ENCODE measurements around the gene CSF1.
A peak's percentile ranks its signal among the peaks of the same experiment; 100 is the strongest.

CSF1 gene

GRCh38 chr1:109959974-109960744 lies 49.5 kb downstream of the CSF1 start:
- Mint-ChIP-seq H3K27me3 (no peaks in the 10 kb centered on the region), H3K9me3 (no peaks in the 10 kb centered on the region), H3K4me3 (no peak overlapping the region), H3K36me3 (no peaks in the 10 kb centered on the region), H3K4me1 (no peaks in the 10 kb centered on the region), H3K27ac (no peak overlapping the region)

- H3K4me1 Mint-ChIP-seq: no peaks in the 10 kb centered on the region
- no peaks in the 10 kb centered on the region for H3K27me3 Mint-ChIP-seq
- H3K9me3 Mint-ChIP-seq: no peaks in the 10 kb centered on the region
- H3K4me3 Mint-ChIP-seq: no peak overlapping the region
- no peak overlapping the region for H3K27ac Mint-ChIP-seq
- no peaks in the 10 kb centered on the region for H3K36me3 Mint-ChIP-seq
Observed at GRCh38 chr1:109960745-109961094, 50.1 kb downstream of the CSF1 start.

GRCh38 chr1:109963864-109964263 lies 53.2 kb downstream of the CSF1 start:
- no peak overlapping the region for H3K27ac Mint-ChIP-seq

GRCh38 chr1:109969146-109969829 lies 58.6 kb downstream of the CSF1 start:
- peaks cover 3% of the 10 kb centered on the region for H3K27me3 Mint-ChIP-seq
- H3K36me3 Mint-ChIP-seq: no peaks in the 10 kb centered on the region
- H3K4me3 Mint-ChIP-seq: no peak overlapping the region
- no peaks in the 10 kb centered on the region for H3K4me1 Mint-ChIP-seq
- H3K27ac Mint-ChIP-seq: no peak overlapping the region
- H3K9me3 Mint-ChIP-seq: no peaks in the 10 kb centered on the region

More at GRCh38 chr1:109963864-109964263, 53.2 kb downstream of the CSF1 start:
- no peak overlapping the region for H3K4me3 Mint-ChIP-seq
- no peaks in the 10 kb centered on the region for H3K27me3 Mint-ChIP-seq
- H3K9me3 Mint-ChIP-seq: no peaks in the 10 kb centered on the region
- H3K4me1 Mint-ChIP-seq: no peaks in the 10 kb centered on the region
- no peaks in the 10 kb centered on the region for H3K36me3 Mint-ChIP-seq

- Mint-ChIP-seq H3K4me3 (no peak overlapping the region), H3K27ac (peak overlapping the region; percentile 2), H3K27me3 (peaks cover 3% of the 10 kb centered on the region), H3K36me3 (no peaks in the 10 kb centered on the region), H3K9me3 (no peaks in the 10 kb centered on the region), H3K4me1 (no peaks in the 10 kb centered on the region)
Observed at GRCh38 chr1:109969907-109970306, 59.3 kb downstream of the CSF1 start.

GRCh38 chr1:109971559-109971958 lies 60.9 kb downstream of the CSF1 start:
- H3K27me3 Mint-ChIP-seq: peaks cover 3% of the 10 kb centered on the region
- H3K9me3 Mint-ChIP-seq: no peaks in the 10 kb centered on the region
- H3K4me3 Mint-ChIP-seq: no peak overlapping the region
- no peaks in the 10 kb centered on the region for H3K36me3 Mint-ChIP-seq
- no peaks in the 10 kb centered on the region for H3K4me1 Mint-ChIP-seq
- no peak overlapping the region for H3K27ac Mint-ChIP-seq

- peaks cover 3% of the 10 kb centered on the region for H3K27me3 Mint-ChIP-seq
- H3K27ac Mint-ChIP-seq: no peak overlapping the region
- no peak overlapping the region for H3K4me3 Mint-ChIP-seq
- no peaks in the 10 kb centered on the region for H3K4me1 Mint-ChIP-seq
- no peaks in the 10 kb centered on the region for H3K9me3 Mint-ChIP-seq
- no peaks in the 10 kb centered on the region for H3K36me3 Mint-ChIP-seq
Observed at GRCh38 chr1:109974191-109974590, 63.5 kb downstream of the CSF1 start.

- no peak overlapping the region for H3K27ac Mint-ChIP-seq
- H3K27me3 Mint-ChIP-seq: peaks cover 3% of the 10 kb centered on the region
- no peaks in the 10 kb centered on the region for H3K4me1 Mint-ChIP-seq
- no peaks in the 10 kb centered on the region for H3K36me3 Mint-ChIP-seq
- H3K4me3 Mint-ChIP-seq: no peak overlapping the region
- H3K9me3 Mint-ChIP-seq: no peaks in the 10 kb centered on the region
Observed at GRCh38 chr1:109975718-109976117, 65.1 kb downstream of the CSF1 start.

- Mint-ChIP-seq H3K36me3 (no peaks in the 10 kb centered on the region), H3K4me1 (no peaks in the 10 kb centered on the region), H3K9me3 (no peaks in the 10 kb centered on the region), H3K27me3 (peaks cover 3% of the 10 kb centered on the region), H3K4me3 (no peak overlapping the region), H3K27ac (no peak overlapping the region)
Observed at GRCh38 chr1:109976762-109977161, 66.1 kb downstream of the CSF1 start.

GRCh38 chr1:109977225-109977624 lies 66.6 kb downstream of the CSF1 start:
- H3K9me3 Mint-ChIP-seq: no peaks in the 10 kb centered on the region
- H3K36me3 Mint-ChIP-seq: no peaks in the 10 kb centered on the region
- H3K27me3 Mint-ChIP-seq: peaks cover 3% of the 10 kb centered on the region
- no peak overlapping the region for H3K4me3 Mint-ChIP-seq
- H3K4me1 Mint-ChIP-seq: no peaks in the 10 kb centered on the region
- no peak overlapping the region for H3K27ac Mint-ChIP-seq

GRCh38 chr1:109977657-109978378 lies 67.2 kb downstream of the CSF1 start:
- H3K36me3 Mint-ChIP-seq: no peaks in the 10 kb centered on the region
- H3K27ac Mint-ChIP-seq: no peak overlapping the region
- peaks cover 2% of the 10 kb centered on the region for H3K27me3 Mint-ChIP-seq
- H3K9me3 Mint-ChIP-seq: no peaks in the 10 kb centered on the region
- H3K4me3 Mint-ChIP-seq: no peak overlapping the region
- no peaks in the 10 kb centered on the region for H3K4me1 Mint-ChIP-seq

- no peak overlapping the region for H3K27ac Mint-ChIP-seq
- H3K36me3 Mint-ChIP-seq: no peaks in the 10 kb centered on the region
- H3K9me3 Mint-ChIP-seq: no peaks in the 10 kb centered on the region
- H3K27me3 Mint-ChIP-seq: peaks cover 2% of the 10 kb centered on the region
- H3K4me1 Mint-ChIP-seq: no peaks in the 10 kb centered on the region
- no peak overlapping the region for H3K4me3 Mint-ChIP-seq
Observed at GRCh38 chr1:109978761-109979488, 68.3 kb downstream of the CSF1 start.

GRCh38 chr1:109979489-109980091 lies 68.9 kb downstream of the CSF1 start:
- Mint-ChIP-seq H3K27me3 (no peaks in the 10 kb centered on the region), H3K9me3 (no peaks in the 10 kb centered on the region), H3K4me3 (no peak overlapping the region), H3K4me1 (peaks cover 3% of the 10 kb centered on the region), H3K27ac (no peak overlapping the region), H3K36me3 (no peaks in the 10 kb centered on the region)

All from activated naive CD4-positive, alpha-beta T cell treated with anti-CD3 and anti-CD28 coated beads, Interleukin-2, amount 50 U/mL, for 24 hours (primary cell).